Adrenal gland (tissue), 5 donors: ENCODE measurements around the gene CNTN1.

Experiments
- CTCF ChIP-seq, 6 experiments: fragments of 450-650 bp in 4 of 6; fragments of 200-600 bp in 2 of 6; sonication (generic) in 1 of 6; IDR thresholded peaks; 1 replicate in 5 of 6; 2 replicates in 1 of 6; pipeline versions ENCODE4 v1.5.1 to v1.8.0; 2016 to 2021; ENCODE audit warnings: antibody characterized with exemption in 6 of 6, mild to moderate bottlenecking in 2 of 6, moderate library complexity in 1 of 6
- POLR2A ChIP-seq, 2 donors: fragments of 450-650 bp; IDR thresholded peaks; one replicate each; pipeline ENCODE4 v1.6.1; 2017; ENCODE audit warnings: antibody characterized with exemption in 2 of 2, mild to moderate bottlenecking in 2 of 2, moderate library complexity in 1 of 2
- donor health status: DM: no; HTN: no; CAD: no.

GRCh38 chr12:40650038-40650704 is 42.1 kb upstream of the CNTN1 start:
- no peak for TF ChIP-seq POLR2A (IDR thresholded peaks at IDR 0.05)
- no peak for TF ChIP-seq CTCF (IDR thresholded peaks at IDR 0.05)
